Vein endothelial cell (primary cell): ENCODE measurements around the gene UGT3A2. TPM values are rescaled to one million over a fixed set of nuclear protein-coding genes. Genes with fewer than 3 reads are reported as not detected.

ENCODE experiments used
- small RNA-seq: library from RNA; depleted of rRNA; stranded (forward); fragments of <200 nt; gene quantifications from one replicate; pipeline ENCODE3, GENCODE V24; 2012
- total RNA-seq: library from RNA; depleted of rRNA; stranded (reverse); fragments of >200 nt; gene quantifications from 2 replicates; pipeline ENCODE4 v1.2.3, GENCODE V29; 2012

The UGT3A2 gene
- not detected in 2 replicates for total RNA-seq

GRCh38 chr5:36066540-36067210 is at the start of gene UGT3A2:
Gene UGT3A2, minus strand, starts transcription at chr5:36066882. Its CDS starts 93 bp downstream, at chr5:36066789.

GRCh38 chr5:35990941-35991611 is 75.6 kb downstream of the UGT3A2 start, which contains the start of gene UGT3A1:
Gene UGT3A1, minus strand, starts transcription at chr5:35991390. Its CDS starts 150 bp downstream, at chr5:35991240.

Small RNA genes within 50 kb of the gene (small RNA-seq; reads per million reads assigned to genes)
- gene AC016612.1: not detected

Other genes with a start within 250 kb of the UGT3A2 start
- 3.6 and 4.3 TPM in 2 replicates for gene IL7R, start 210.0 kb downstream of the UGT3A2 start, total RNA-seq
- not detected in 2 replicates for gene CAPSL, start 128.3 kb downstream of the UGT3A2 start, total RNA-seq
- not detected in 2 replicates for gene UGT3A1, start 75.5 kb downstream of the UGT3A2 start, total RNA-seq
- gene LMBRD2, start 85.0 kb upstream of the UGT3A2 start, total RNA-seq: 5.9 and 6.6 TPM in 2 replicates
- 23.2 and 46.0 TPM in 2 replicates for gene SKP2, start 85.2 kb upstream of the UGT3A2 start, total RNA-seq
- 12.1 and 12.4 TPM in 2 replicates for gene NADK2, start 175.0 kb upstream of the UGT3A2 start, total RNA-seq
- gene RANBP3L, start 235.0 kb upstream of the UGT3A2 start, total RNA-seq: not detected in 2 replicates